Cerebellar cortex (tissue), 1 donor: ENCODE measurements around the gene APBB2.
"Not testable (repeated sequence)": the region's sequence is repeated elsewhere in the genome, so short reads cannot be mapped to it uniquely, and the experiment has no call there.

Source experiments
- DNase-seq: peaks from one replicate; pipeline ENCODE4 v3.0.0-alpha.2; 2015; ENCODE audit warnings: low spot score

Gene APBB2

GRCh38 chr4:40938337-40938736 is 276.0 kb downstream of the APBB2 start:
- no peak for DNase-seq

GRCh38 chr4:40937140-40937725 is 277.1 kb downstream of the APBB2 start:
- no peak for DNase-seq

GRCh38 chr4:40934676-40935075 is 279.7 kb downstream of the APBB2 start:
- no peak for DNase-seq

DNA sequence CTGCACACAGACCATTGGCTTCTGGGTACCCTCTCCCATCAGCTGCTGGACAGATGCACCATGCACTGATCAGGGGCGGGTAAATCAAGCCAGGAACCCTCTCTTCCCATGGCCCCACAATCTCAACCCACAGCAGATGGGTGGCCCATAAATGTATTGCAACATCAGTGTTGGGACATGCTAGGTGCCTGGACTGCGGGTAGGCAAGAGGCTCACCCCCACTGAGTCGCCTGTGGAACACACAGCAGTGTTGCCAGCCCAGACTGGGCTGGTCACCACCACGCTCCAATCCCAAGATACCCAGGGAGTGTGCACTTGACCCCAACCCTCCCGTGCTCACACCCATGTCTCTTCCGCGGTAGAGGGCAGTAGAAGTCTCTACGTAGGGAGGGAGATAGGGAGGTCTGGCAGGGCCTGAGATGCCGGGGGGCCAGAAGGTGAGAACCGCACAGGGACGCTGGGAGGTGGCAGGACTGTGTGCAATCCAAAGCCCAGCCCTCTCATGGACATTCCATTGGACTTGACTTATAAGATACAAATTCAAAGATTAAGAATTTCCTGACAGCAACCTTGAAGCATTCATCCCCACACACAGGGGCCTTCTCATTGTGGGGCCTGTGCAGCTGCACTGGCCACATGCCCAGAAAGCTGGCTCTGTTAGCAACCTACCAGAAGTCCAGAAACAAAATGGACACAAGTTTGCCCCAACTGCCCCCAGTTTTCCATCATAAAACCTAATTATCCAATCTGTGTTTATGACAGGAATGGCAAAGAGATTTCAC is 280.9 kb downstream of the APBB2 start:
- DNase-seq = no peak

DNA sequence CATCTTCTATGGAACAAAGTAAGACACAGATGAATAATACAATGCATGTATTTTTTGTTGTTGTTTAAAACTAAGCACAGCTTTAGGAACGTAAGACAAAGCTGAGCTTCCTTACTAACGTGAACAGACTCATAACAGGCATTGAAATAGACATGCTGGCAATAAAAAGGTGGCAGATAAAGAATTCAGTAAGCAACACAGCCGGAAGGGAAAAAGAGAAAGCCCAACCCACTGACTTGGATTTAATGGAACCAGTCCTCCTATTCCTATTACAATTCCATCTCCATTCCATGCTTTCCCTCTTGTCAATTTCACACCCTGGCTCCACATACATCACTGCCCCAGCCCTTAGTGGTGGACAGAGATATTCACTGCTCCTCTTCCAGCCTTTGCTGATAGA is 282.5 kb downstream of the APBB2 start:
- no peak for DNase-seq

GRCh38 chr4:40931238-40931637 is 283.1 kb downstream of the APBB2 start:
- no peak for DNase-seq

DNA sequence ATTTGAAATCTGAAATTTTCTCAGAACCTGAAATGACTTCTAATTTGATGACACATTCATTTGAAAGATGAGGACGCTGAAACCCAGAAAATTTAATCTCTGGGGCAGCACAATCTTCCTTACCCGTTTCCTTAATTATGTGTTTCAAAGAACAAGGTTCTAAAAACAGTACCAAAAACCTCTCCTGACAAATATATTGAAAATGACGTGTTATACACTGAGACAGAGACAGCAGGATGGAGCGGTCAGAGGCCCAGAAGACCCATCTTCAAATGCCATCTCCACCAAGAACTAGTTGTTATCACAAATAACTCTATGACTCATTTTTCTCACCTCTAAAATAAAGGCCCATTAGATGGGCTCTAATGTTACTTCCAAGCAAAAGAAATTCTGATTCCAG is 287.3 kb downstream of the APBB2 start:
- DNase-seq = no peak

GRCh38 chr4:40924793-40925117 is 289.6 kb downstream of the APBB2 start:
- DNase-seq = no peak

DNA sequence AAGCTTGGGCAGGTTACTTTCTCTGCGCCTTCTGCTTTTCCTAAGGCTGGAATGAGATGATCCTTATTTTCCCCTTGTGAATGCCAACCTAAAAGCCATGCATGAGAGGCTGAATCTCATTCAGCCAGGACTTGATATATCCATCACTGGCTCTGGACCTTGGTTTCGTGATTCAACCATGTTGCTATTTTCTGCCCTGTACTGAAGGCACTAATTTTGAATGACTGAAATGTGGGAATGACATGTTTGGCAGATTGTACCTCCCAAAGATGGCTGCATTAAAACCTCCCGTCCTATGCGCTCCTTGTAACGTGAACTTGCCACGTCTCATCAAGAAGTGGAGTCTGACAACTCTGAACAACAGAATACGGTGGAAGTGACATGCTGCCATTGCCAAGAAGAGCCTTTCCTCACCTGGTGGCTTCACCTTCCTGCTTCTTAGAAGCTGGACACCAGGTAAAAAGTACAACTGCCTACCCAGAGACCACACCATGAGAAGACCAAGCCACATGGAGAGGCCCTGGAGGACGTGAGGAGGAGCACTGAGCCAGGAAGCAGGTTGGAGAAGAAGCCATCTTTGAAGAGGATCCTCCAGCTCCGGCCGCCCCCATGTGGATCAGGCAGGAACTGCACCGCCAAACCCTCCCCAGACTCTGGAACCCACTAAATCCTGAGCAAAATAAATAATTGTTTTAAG is 290.1 kb downstream of the APBB2 start:
- DNase-seq = peak; percentile 28

GRCh38 chr4:40923316-40924095 is 290.8 kb downstream of the APBB2 start:
- DNase-seq = peak; percentile 96

DNA sequence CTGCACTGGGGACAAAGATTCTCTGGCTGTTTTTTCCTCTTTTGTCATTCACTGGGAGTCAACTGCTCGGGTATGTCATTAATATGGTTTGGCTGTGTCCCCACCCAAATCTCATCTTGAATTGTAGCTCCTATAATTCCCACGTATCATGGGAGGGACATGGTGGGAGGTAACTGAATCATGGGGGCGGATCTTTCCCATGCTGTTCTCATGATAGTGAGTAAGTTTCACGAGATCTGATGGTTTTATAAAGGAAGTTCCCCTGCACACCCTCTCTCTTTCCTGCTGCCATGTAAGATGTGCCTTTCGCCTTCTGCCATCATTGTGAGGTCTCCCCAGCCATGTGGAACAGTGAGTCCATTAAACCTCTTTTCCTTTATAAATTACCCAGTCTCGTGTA is 294.4 kb downstream of the APBB2 start:
- not testable (repeated sequence) for DNase-seq

DNA sequence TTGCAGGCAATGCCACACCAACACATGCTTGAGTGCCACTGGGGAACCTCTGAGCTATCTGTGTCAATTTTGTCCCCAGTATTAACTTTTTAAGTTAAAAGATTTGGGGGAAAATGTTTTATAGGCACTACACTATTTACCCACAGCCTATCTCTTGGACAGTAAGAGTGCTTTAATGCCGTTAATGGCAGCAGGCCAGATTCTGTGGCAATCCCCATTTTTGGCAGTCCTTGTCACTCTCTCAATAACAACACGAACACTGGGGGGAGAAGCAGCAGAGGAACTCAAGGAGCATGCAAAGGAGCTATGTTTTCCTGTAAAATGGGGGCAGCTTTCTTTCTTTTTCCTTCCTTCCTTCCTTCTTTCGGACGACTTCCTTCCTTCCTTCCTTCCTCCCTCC is 296.0 kb downstream of the APBB2 start:
- peak; percentile 30 for DNase-seq

DNA sequence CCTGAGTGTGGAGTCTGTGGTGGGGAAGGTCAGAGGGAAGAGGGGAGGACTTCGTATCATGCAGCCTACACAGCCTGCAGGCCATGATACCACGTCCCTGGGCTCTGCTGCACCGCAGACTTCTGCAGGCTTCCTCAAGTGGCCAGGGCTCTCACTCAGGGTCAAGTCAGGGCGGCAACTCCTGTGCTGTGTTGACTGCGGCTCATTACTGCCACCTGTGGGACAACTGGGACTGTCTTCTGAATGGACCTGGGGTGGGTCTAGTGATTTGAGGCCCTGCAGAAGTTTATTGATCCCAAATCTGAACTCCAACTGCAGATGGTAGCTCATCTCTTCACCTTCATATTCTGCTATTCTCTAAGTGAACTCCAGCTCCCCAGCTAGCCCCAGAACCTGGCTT is 297.5 kb downstream of the APBB2 start:
- DNase-seq = peak; percentile 44

DNA sequence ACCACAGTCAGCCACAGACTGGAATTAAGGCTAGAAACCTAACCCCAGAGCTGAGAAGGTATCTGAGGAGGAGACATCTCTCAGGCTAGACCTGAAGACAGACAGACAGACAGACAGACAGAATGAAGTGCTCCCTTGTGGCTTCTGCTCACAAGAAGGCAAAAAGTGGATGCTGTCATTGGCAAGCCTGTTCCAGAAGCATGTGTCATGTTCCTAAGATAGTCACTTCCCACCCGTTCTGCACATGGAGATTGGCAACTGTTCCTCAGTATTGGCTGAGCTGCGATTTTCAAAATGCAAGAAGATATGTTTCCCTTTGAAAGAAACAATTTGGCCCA is 298.2 kb downstream of the APBB2 start:
- DNase-seq = no peak

DNA sequence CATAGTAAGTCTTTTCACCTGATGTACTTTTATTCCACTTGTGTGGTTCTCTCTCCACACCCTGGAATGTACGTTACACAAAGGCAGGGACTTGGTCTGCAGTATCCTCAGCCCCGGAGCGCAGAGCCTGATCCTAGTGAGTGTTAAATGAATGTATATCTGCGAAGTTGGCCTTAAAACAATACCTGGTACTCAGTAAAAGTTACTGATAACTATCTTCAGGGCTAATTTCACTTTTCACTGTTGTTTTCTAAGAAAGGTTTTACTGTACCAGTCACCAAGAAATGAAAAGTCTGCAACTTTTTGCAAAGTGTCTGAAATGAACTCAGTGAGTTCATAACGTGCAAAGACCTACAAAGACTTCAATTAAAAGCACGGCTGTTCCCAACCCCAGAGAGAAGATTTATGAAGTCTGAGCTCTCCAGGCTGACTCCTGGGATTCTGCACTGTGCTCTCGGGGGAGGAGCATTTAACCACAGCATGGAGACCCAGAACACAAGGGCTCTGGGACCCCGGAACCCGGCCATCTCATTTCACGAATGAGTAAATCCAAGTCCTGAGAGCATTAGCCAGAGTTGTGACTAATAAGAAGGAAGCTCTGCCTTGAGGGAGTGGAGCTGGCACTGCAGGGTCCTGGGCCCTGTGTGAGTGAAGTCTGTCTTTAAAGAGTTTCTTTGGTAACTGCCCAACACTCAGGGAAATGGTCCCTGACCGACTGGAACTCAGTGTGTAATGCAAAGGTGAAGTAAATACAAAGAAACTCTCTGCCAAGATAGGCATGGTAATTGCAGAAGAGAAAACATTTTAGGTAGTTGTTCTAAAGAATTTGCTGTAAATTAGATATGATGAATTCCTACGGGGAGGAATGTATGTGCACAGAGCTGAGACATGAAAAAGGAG is 298.8 kb downstream of the APBB2 start:
- DNase-seq = no peak

DNA sequence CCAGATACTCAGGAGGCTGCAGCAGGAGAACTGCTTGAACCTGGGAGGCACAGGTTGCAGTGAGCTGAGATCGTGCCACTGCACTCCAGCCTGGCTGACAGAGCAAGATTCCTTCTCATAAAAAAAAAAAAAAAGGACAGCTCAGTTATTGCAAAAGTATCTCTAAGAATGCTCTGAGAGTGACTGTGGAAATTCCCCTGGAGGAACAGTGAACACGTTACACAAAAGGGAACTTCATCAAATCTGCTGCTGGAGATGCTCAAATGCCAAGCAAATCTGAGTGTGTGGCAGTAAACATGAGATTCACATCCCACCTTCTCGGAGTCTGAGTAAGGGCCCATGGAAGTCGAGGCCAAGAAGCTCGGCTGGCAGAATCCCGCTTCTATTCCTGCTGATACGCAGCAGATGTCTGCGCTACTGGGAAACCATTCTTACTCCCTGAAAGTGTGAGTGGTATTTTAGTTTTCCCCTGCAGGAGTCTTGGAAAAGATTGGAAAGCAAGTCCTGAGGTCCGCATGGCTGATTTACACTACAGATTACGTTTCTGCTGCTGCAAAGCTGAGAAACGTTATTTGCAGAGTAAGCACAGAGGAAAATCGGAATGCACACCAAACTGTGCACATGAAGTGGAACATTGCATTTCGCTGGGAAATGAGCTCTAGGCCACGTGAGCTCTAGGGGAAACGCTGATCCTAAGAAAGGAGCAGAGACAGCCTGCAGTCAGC is 301.7 kb downstream of the APBB2 start:
- no peak for DNase-seq

DNA sequence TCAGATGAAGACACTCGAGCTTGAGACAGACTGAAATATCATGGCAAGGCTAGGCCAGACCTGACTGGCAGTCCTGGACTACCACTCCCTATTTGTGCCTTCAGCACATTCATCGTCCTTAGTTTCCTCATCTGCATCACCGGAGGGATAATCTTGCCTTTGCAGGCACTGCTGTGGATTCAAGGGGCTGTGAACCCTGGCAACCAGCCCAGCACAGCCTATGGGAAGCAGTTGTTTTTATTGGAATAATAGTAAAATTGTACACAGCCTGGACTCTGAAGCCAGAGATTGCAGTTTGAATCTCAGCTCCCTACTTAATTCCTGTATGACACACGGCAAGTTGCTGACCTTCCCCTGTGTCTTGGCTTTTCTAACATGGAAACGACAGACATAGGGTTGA is 303.6 kb downstream of the APBB2 start:
- DNase-seq = no peak

DNA sequence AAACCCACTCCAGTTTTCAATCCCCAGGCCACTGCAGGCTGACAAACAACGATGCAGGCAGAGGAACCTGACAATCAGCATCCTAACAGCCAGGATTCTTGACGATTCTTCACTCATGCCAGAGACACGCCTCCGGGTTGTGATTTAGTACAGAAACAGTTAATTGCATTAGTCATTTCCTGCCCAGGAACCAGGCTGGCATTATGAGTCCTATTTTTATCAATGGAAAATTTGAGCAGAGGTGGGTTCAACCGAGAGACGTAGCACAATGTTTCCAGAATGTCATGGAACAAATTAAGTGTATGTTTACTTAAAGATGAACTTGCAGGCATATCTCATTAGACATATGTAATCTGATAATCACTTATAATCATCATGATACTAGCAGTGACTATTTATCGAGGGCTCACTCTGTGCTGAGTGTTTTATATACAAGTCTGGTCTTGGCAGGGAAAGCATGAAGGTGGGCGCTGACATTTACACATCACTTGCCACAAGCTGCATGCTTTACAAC is 304.9 kb downstream of the APBB2 start:
- no peak for DNase-seq

- DNase-seq = peak; percentile 74
Measured at GRCh38 chr4:40908702-40909362, 305.5 kb downstream of the APBB2 start.

GRCh38 chr4:40908297-40908696 is 306.0 kb downstream of the APBB2 start:
- DNase-seq = peak; percentile 89
